Right lobe of liver (tissue), 6 donors: ENCODE data around the gene PGBD5. TPM values are rescaled to one million over a fixed set of nuclear protein-coding genes. Genes with fewer than 3 reads are reported as not detected.

Experiments
- ATAC-seq, 4 donors: fragments of 200-7000 bp; cut with Tn5 transposase; one replicate each; pipeline ENCODE4 v1.9.1; 2020; ENCODE audit warnings: mild to moderate bottlenecking in 4 of 4, moderate library complexity in 4 of 4
- DNase-seq, 3 donors: peaks; one replicate each; pipeline ENCODE4 v3.0.0-alpha.2; 2020
- H3K27ac ChIP-seq, 3 donors: fragments of 200-600 bp; one replicate each; pipeline ENCODE4 v1.8.0; 2022
- H3K27me3 ChIP-seq, 2 donors: fragments of 200-600 bp; one replicate each; pipeline ENCODE4 v1.8.0; 2022
- H3K36me3 ChIP-seq, 4 donors: fragments of 200-600 bp; sonication (generic) in 1 of 4; one replicate each; pipeline versions ENCODE4 v1.5.1 to v1.8.0; 2017 to 2022; ENCODE audit warnings: control low read depth in 1 of 4
- H3K4me1 ChIP-seq, 4 donors: fragments of 200-600 bp; sonication (generic) in 1 of 4; one replicate each; pipeline versions ENCODE4 v1.5.1 to v1.8.0; 2017 to 2022; ENCODE audit warnings: control low read depth in 1 of 4
- H3K4me3 ChIP-seq, 3 donors: fragments of 200-600 bp; one replicate each; pipeline ENCODE4 v1.8.0; 2022
- H3K9me3 ChIP-seq, 4 donors: fragments of 200-600 bp; sonication (generic) in 1 of 4; one replicate each; pipeline versions ENCODE4 v1.5.1 to v1.8.0; 2017 to 2022; ENCODE audit warnings: control low read depth in 1 of 4
- POLR2A ChIP-seq: fragments of 450-650 bp; IDR thresholded peaks from one replicate; pipeline ENCODE4 v1.6.1; 2017; ENCODE audit warnings: antibody characterized with exemption, mild to moderate bottlenecking
- WGBS: methylation state at CpG from one replicate; pipeline ENCODE4 v1.1.6; 2018; ENCODE audit warnings: low coverage, low lambda C conversion rate; ENCODE audit not compliant: insufficient coverage; ENCODE audit errors: missing lambda C conversion rate; 5-methylcytosine and 5-hydroxymethylcytosine counted together
- intact Hi-C, 2 donors: fragments of 100-400 bp; cut with DNase I; formaldehyde crosslinking; loops; one replicate each; pipeline versions ENCODE4 v1.11.2 to v1.14.1; 2022
- total RNA-seq, 6 experiments: library from RNA; depleted of rRNA in 2 of 6; stranded (reverse); fragments of >200 nt in 2 of 6; fragmentation: NEBNext Ultra II Directional in 3 of 6; extraction: Animal tissue kit (Norgen Biotek cat#: 25700) in 3 of 6; gene quantifications; one replicate each; pipeline versions ENCODE4 v1.1.0 to v1.2.4, GENCODE V29; 2016 to 2023
- TF ChIP-seq, protein P1 (sequence below), 4 donors: fragments of 200-600 bp in 3 of 4; fragments of 450-650 bp in 1 of 4; IDR thresholded peaks; one replicate each; pipeline versions ENCODE4 v1.5.1 to v1.8.0; 2016 to 2022; ENCODE audit warnings: antibody characterized with exemption in 4 of 4, mild to moderate bottlenecking in 2 of 4
- donor health status: DM: no; HTN: yes; CAD: no.
- donor health status: DM: no; HTN: no; CAD: no.
- donor health status: DM: no; HTN: no; CAD: no.
- donor health status: DM: no; HTN: yes; CAD: no.
- donor health status: DM: no; HTN: yes; CAD: no.

Gene PGBD5
- total RNA-seq, 6 experiments from 2014 or later: 0.80 to 6.4 (median 2.4) TPM

DNA sequence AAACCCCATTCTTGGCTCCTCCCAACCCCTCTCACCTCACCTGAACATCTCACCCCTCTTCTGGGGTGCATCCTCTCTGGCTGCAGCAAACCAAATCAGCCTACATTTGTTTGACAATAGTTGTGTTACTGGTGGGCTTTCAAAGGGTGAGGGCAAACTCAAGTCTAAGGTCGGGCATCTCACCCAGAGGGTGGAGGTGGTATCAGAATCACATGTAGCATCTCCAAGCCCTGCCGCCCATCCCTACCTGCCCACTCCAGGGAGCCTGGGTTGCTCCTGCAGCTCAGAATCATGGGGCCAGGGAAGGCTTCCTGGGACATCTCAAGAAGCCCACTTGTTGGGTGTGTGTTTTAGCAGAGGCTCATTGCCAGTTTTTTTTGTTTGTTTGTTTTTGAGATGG, 35.8 kb downstream of the PGBD5 start:
- H3K4me3 ChIP-seq: no peak overlapping the region
- no peak overlapping the region for H3K27ac ChIP-seq
- no peak for TF ChIP-seq POLR2A
- TF ChIP-seq, protein P1, sequence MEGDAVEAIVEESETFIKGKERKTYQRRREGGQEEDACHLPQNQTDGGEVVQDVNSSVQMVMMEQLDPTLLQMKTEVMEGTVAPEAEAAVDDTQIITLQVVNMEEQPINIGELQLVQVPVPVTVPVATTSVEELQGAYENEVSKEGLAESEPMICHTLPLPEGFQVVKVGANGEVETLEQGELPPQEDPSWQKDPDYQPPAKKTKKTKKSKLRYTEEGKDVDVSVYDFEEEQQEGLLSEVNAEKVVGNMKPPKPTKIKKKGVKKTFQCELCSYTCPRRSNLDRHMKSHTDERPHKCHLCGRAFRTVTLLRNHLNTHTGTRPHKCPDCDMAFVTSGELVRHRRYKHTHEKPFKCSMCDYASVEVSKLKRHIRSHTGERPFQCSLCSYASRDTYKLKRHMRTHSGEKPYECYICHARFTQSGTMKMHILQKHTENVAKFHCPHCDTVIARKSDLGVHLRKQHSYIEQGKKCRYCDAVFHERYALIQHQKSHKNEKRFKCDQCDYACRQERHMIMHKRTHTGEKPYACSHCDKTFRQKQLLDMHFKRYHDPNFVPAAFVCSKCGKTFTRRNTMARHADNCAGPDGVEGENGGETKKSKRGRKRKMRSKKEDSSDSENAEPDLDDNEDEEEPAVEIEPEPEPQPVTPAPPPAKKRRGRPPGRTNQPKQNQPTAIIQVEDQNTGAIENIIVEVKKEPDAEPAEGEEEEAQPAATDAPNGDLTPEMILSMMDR (IDR thresholded peaks at IDR 0.05): no peak
- H3K9me3 ChIP-seq: no peaks in the 10 kb centered on the region
- no peak for ATAC-seq
- no peaks in the 10 kb centered on the region for H3K4me1 ChIP-seq
- no peaks in the 10 kb centered on the region for H3K36me3 ChIP-seq
- intact Hi-C loops: no loop called here
- 57% methylated on average over 1 of the region's 2 CpGs for WGBS
- DNase-seq: no peak
- H3K27me3 ChIP-seq: no peaks in the 10 kb centered on the region

DNA sequence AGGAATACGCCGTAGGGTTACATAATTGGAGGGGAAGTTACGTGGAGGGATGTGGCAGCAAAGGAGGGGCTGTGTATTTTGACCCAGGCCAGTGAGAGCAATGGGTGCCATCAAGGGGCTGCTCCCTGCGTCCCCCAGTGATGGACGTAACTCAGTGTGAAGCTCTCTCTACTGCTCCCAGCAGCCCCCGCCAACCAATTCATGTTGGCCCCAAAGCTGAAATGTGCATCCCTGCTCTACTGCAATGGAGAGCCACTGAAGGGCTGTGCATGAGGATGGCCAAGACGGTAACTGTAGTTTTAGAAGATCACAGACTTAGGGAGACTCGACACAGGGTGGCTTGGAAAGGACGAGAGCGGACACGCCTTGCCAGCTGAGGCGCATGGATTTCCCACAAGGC, 38.3 kb downstream of the PGBD5 start:
- TF ChIP-seq POLR2A: no peak
- TF ChIP-seq, protein P1 (IDR thresholded peaks at IDR 0.05): no peak
- H3K27me3 ChIP-seq: no peaks in the 10 kb centered on the region
- no peaks in the 10 kb centered on the region for H3K36me3 ChIP-seq
- no peak overlapping the region for H3K4me3 ChIP-seq
- H3K9me3 ChIP-seq: no peaks in the 10 kb centered on the region
- DNase-seq (no peak), ATAC-seq (no peak)
- WGBS: 86% methylated on average over 3 of the region's 12 CpGs
- H3K4me1 ChIP-seq: no peaks in the 10 kb centered on the region
- no peak overlapping the region for H3K27ac ChIP-seq
- intact Hi-C loops: no loop called here

DNA sequence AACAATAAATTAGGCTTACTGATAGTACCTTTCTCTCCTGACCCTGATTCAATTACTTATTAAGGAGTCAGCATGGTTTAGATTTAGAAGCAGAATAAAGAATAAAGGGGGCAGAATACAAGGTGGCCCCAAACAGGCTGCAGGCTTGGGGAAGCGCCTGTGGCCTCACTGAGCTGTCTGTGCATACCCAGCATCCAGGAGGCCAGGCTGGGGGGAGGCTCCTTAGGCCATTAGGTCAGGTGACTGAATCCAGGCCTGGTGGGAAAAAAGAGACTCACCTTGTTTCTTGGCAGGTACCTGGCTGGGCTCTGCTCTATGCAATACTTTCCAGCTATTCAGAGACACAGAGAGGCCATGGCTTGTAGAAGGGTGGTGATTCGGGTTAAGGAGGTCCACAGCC, 38.8 kb downstream of the PGBD5 start:
- DNase-seq (no peak), ATAC-seq (no peak)
- TF ChIP-seq, protein P1 (IDR thresholded peaks at IDR 0.05): no peak
- no peak for TF ChIP-seq POLR2A
- H3K4me3 ChIP-seq: no peak overlapping the region
- intact Hi-C loops: no loop called here
- WGBS: 100% methylated on average over 2 of the region's 2 CpGs
- H3K27me3 ChIP-seq: no peaks in the 10 kb centered on the region
- no peaks in the 10 kb centered on the region for H3K36me3 ChIP-seq
- H3K27ac ChIP-seq: no peak overlapping the region
- H3K9me3 ChIP-seq: no peaks in the 10 kb centered on the region
- no peaks in the 10 kb centered on the region for H3K4me1 ChIP-seq

DNA sequence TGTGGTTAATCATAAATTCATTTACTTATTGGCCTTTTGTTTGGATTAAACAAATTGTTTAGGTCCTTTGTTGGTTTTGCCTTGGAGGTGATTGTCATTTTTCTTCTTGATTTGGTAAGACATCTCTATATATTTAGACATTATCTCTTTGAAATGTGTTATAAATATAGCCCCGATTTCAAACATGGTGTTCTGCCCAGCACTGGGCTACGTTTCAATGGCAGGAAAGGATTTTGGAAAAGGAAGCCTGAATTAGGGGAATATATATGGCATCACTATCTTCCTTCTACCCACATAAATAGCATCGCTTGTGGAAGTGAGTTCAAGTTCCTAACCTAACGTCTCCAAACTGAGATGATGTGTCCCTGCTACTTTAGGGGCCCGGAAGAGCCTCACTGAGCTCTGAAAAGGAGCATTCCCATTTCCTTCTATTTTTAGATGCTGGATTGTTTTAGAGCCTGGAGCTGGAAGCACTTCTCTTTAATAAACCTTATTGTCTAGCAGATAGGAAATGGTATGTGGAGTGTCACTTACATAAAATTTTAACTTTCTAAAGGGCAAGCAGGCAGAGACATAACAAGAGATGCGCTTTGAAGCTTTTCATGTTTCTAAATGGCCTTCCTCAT, 39.4 kb downstream of the PGBD5 start:
- no peaks in the 10 kb centered on the region for H3K9me3 ChIP-seq
- ATAC-seq: no peak
- no peaks in the 10 kb centered on the region for H3K4me1 ChIP-seq
- WGBS: 64% methylated on average over 6 of the region's 6 CpGs
- no peak overlapping the region for H3K27ac ChIP-seq
- no peak for DNase-seq
- H3K36me3 ChIP-seq: no peaks in the 10 kb centered on the region
- TF ChIP-seq POLR2A: no peak
- TF ChIP-seq, protein P1 (IDR thresholded peaks at IDR 0.05): no peak
- no peaks in the 10 kb centered on the region for H3K27me3 ChIP-seq
- intact Hi-C loops: no loop called here
- no peak overlapping the region for H3K4me3 ChIP-seq

GRCh38 chr1:230385930-230386329, 40.2 kb downstream of the PGBD5 start:
- DNase-seq (no peak), ATAC-seq (no peak)
- Histone ChIP-seq H3K4me3 (no peak overlapping the region), H3K27me3 (no peaks in the 10 kb centered on the region), H3K4me1 (peaks cover 0 to 5% (median 0%) of the 10 kb centered on the region in 4 donors), H3K27ac (no peak overlapping the region), H3K9me3 (no peaks in the 10 kb centered on the region), H3K36me3 (no peaks in the 10 kb centered on the region)
- 100% methylated on average over 1 of the region's 4 CpGs for WGBS
- TF ChIP-seq, protein P1 (IDR thresholded peaks at IDR 0.05): no peak
- no peak for TF ChIP-seq POLR2A
- intact Hi-C loops: no loop called here
